Lung (tissue), 12 donors: ENCODE measurements around the gene ERCC3. TPM values are rescaled to one million over a fixed set of nuclear protein-coding genes. Genes with fewer than 3 reads are reported as not detected.
"Not testable (repeated sequence)": the region's sequence is repeated elsewhere in the genome, so short reads cannot be mapped to it uniquely, and the experiment has no call there.

Experiments used
- ATAC-seq: fragments of 200-7000 bp; cut with Tn5 transposase; one replicate; pipeline ENCODE4 v1.9.1; 2020; ENCODE audit warnings: moderate number of reproducible peaks; ENCODE audit not compliant: insufficient read depth, low FRiP score
- DNase-seq, 3 donors: peaks; one replicate each; pipeline ENCODE4 v3.0.0-alpha.2; 2013 to 2017
- H3K27ac ChIP-seq, 2 donors: one replicate each; pipeline ENCODE4 v1.5.1; 2013; ENCODE audit warnings: mild to moderate bottlenecking in 2 of 2, moderate library complexity in 2 of 2, control low read depth in 1 of 2, inconsistent platforms in 1 of 2, low read depth in 1 of 2, low read length in 1 of 2
- H3K27me3 ChIP-seq, 3 donors: one replicate each; pipeline ENCODE4 v1.5.1; 2013; ENCODE audit warnings: low read length in 2 of 3; ENCODE audit not compliant: control insufficient read depth in 3 of 3, insufficient read depth in 3 of 3
- H3K36me3 ChIP-seq, 4 donors: one replicate each; pipeline ENCODE4 v1.5.1; 2013; ENCODE audit warnings: low read length in 4 of 4, mild to moderate bottlenecking in 1 of 4, moderate library complexity in 1 of 4; ENCODE audit not compliant: control insufficient read depth in 4 of 4, insufficient read depth in 4 of 4
- H3K4me1 ChIP-seq, 5 donors: one replicate each; pipeline ENCODE4 v1.5.1; 2013; ENCODE audit warnings: low read length in 5 of 5, mild to moderate bottlenecking in 2 of 5, moderate library complexity in 1 of 5; ENCODE audit not compliant: control insufficient read depth in 5 of 5, insufficient read depth in 5 of 5
- H3K4me3 ChIP-seq: one replicate; pipeline ENCODE4 v1.5.1; 2013; ENCODE audit warnings: mild to moderate bottlenecking, control low read depth, moderate library complexity
- H3K9ac ChIP-seq, 2 donors: one replicate each; pipeline ENCODE4 v1.5.1; 2013; ENCODE audit warnings: low read length in 2 of 2, control low read depth in 1 of 2; ENCODE audit not compliant: insufficient read depth in 1 of 2
- H3K9me3 ChIP-seq, 4 donors: one replicate each; pipeline ENCODE4 v1.5.1; 2013; ENCODE audit warnings: low read length in 3 of 4, mild to moderate bottlenecking in 1 of 4, moderate library complexity in 1 of 4; ENCODE audit not compliant: control insufficient read depth in 4 of 4, insufficient read depth in 3 of 4
- CTCF ChIP-seq: IDR thresholded peaks from 2 replicates; pipeline ENCODE4 v1.5.1; 2012; ENCODE audit warnings: mild to moderate bottlenecking; ENCODE audit errors: control extremely low read depth, extremely low read depth
- WGBS, 2 donors: extraction: QIAGEN DNeasy Blood & Tissue Kit; methylation state at CpG; one replicate each; pipeline ENCODE4 v1.1.7; 2013; 5-methylcytosine and 5-hydroxymethylcytosine counted together
- polyA plus RNA-seq, 2 donors: library from polyadenylated mRNA; stranded (reverse); fragments of 200-250 nt; gene quantifications; one replicate each; pipeline ENCODE4 v1.2.1, GENCODE V29; 2013
- total RNA-seq, 2 donors: library from RNA; depleted of rRNA in 1 of 2; stranded (reverse); fragments of >200 nt in 1 of 2; gene quantifications; one replicate each; pipeline ENCODE4 v1.2.1, GENCODE V29; 2014 to 2021
- donor health status: control.
- donor health status: control.
- donor health status: Bipolar disorder and iron deficiency.
- donor health status: healthy.
- donor health status: DM: yes; HTN: yes; CAD: no.

The ERCC3 gene
- total and polyA plus RNA-seq, 4 donors: 18.2 to 60.3 (median 33.3) TPM

- no peak for TF ChIP-seq CTCF
- DNase-seq (peak in 2 of 3 donors; percentile 54 to 79), ATAC-seq (no peak)
- 78 to 82% methylated on average over 6 of the region's 6 CpGs for WGBS, 2 donors
- no peaks in the 10 kb centered on the region for H3K36me3 ChIP-seq
- H3K27ac ChIP-seq: no peak overlapping the region
- H3K9ac ChIP-seq: no peak overlapping the region
- peaks cover 0 to 7% (median 2%) of the 10 kb centered on the region in 5 donors for H3K4me1 ChIP-seq
- H3K27me3 ChIP-seq: no peaks in the 10 kb centered on the region
- H3K4me3 ChIP-seq: no peak overlapping the region
- peaks cover 0 to 4% (median 0%) of the 10 kb centered on the region in 4 donors for H3K9me3 ChIP-seq
These were observed 62.6 kb downstream of the ERCC3 start for GRCh38 chr2:127231130-127231865.

- ATAC-seq (no peak), DNase-seq (no peak)
- no peak overlapping the region for H3K27ac ChIP-seq
- no peak overlapping the region for H3K4me3 ChIP-seq
- no peak for TF ChIP-seq CTCF
- 96 to 98% methylated on average over 4 of the region's 4 CpGs for WGBS, 2 donors
- H3K4me1 ChIP-seq: peaks cover 0 to 17% (median 8%) of the 10 kb centered on the region in 5 donors
- no peak overlapping the region for H3K9ac ChIP-seq
- no peaks in the 10 kb centered on the region for H3K27me3 ChIP-seq
- H3K36me3 ChIP-seq: no peaks in the 10 kb centered on the region
- H3K9me3 ChIP-seq: peaks cover 0 to 4% (median 0%) of the 10 kb centered on the region in 4 donors
These were observed 64.4 kb downstream of the ERCC3 start for GRCh38 chr2:127229555-127229954.

GRCh38 chr2:127228102-127228501, 65.8 kb downstream of the ERCC3 start:
- Histone ChIP-seq H3K27ac (no peak overlapping the region), H3K36me3 (no peaks in the 10 kb centered on the region), H3K4me3 (no peak overlapping the region), H3K27me3 (no peaks in the 10 kb centered on the region), H3K9me3 (peaks cover 0 to 4% (median 0%) of the 10 kb centered on the region in 4 donors), H3K4me1 (peaks cover 0 to 17% (median 8%) of the 10 kb centered on the region in 5 donors), H3K9ac (no peak overlapping the region)
- 67 to 82% methylated on average over 5 of the region's 5 CpGs for WGBS, 2 donors
- DNase-seq: peak in 1 of 3 donors; percentile 41
- no peak for ATAC-seq
- TF ChIP-seq CTCF: no peak

GRCh38 chr2:127227264-127227660, 66.7 kb downstream of the ERCC3 start:
- Histone ChIP-seq H3K27ac (peak overlapping the region in 1 of 2 donors; percentile 81), H3K4me1 (peaks cover 0 to 17% (median 8%) of the 10 kb centered on the region in 5 donors)
- ATAC-seq, H3K36me3 ChIP-seq, H3K9ac ChIP-seq, H3K4me3 ChIP-seq, H3K9me3 ChIP-seq, DNase-seq, H3K27me3 ChIP-seq: not testable (repeated sequence)
- WGBS, 2 donors: 94 to 97% methylated on average over 5 of the region's 5 CpGs
